ENCODE measurements around the gene VANGL2.

DNA sequence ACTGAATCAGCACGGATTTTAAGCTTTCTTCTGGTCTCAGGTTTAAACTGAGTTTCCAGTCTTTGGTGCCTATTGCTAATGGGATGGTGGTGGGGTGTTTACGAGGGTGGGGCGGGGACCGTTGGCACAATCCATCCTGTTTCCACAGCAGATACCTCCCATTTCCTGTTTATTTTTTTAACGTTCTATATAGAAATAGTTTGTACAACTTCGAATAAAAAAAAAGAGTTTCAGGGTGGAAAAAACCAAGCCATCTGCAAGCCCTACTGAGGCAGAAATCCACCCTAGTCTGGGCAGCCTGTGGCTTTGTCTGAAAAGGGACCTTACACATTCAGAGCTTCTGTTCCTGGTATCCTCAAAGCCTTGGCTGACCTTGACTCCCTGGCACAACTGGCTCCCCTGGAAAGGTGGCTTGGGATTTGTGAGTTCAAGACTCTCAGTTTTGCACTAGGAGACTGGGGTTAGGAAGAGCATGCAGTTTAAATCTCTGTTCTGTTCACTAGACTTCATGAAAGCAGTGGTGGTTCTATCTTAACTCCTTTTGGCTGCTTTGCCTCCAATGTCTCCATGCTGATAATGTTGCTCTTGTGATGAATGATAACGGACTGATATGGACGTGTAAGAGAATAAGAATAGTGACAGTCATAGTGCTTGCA is 46.7 kb downstream of the VANGL2 start:
- no peak for TF ChIP-seq EZH2 (IDR thresholded peaks at IDR 0.05; ENCODE audit: insufficient read depth, low read length)
- TF ChIP-seq, protein P1, sequence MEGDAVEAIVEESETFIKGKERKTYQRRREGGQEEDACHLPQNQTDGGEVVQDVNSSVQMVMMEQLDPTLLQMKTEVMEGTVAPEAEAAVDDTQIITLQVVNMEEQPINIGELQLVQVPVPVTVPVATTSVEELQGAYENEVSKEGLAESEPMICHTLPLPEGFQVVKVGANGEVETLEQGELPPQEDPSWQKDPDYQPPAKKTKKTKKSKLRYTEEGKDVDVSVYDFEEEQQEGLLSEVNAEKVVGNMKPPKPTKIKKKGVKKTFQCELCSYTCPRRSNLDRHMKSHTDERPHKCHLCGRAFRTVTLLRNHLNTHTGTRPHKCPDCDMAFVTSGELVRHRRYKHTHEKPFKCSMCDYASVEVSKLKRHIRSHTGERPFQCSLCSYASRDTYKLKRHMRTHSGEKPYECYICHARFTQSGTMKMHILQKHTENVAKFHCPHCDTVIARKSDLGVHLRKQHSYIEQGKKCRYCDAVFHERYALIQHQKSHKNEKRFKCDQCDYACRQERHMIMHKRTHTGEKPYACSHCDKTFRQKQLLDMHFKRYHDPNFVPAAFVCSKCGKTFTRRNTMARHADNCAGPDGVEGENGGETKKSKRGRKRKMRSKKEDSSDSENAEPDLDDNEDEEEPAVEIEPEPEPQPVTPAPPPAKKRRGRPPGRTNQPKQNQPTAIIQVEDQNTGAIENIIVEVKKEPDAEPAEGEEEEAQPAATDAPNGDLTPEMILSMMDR (IDR thresholded peaks at IDR 0.05; ENCODE audit: insufficient read depth, low read depth, low read length): no peak

All from astrocyte (in vitro differentiated cells and primary cell).